PFSK-1 (cell line): ENCODE measurements around the gene FBXL5.

Experiments used
- POLR2AphosphoS5 ChIP-seq: IDR thresholded peaks from 2 replicates; pipeline ENCODE4 v1.6.1; 2012; ENCODE audit warnings: low read depth, mild to moderate bottlenecking, control low read depth, low read length, moderate library complexity
- REST ChIP-seq, 2 experiments: IDR thresholded peaks; 2 replicates each; pipeline versions ENCODE4 v1.6.1 to v1.8.0; 2011 to 2012; ENCODE audit warnings: low read depth in 2 of 2, low read length in 2 of 2, control low read depth in 1 of 2, inconsistent platforms in 1 of 2, mild to moderate bottlenecking in 1 of 2, moderate library complexity in 1 of 2; ENCODE audit not compliant: insufficient read depth in 1 of 2
- SIN3A ChIP-seq: IDR thresholded peaks from 2 replicates; pipeline ENCODE4 v1.6.1; 2012; ENCODE audit warnings: mild to moderate bottlenecking, low read length, moderate library complexity, borderline replicate concordance; ENCODE audit not compliant: insufficient read depth

- no peak for TF ChIP-seq POLR2AphosphoS5
- no peak for TF ChIP-seq SIN3A
- TF ChIP-seq REST (IDR thresholded peaks at IDR 0.05; ENCODE audit: insufficient read depth in 1 of 2, low read depth in 2 of 2, low read length in 2 of 2) = no peak
These were observed 49.0 kb upstream of the FBXL5 start for GRCh38 chr4:15704129-15704528.
